ENCODE measurements around the gene GRK5. TPM values are rescaled to one million over a fixed set of nuclear protein-coding genes. Genes with fewer than 3 reads are reported as not detected.

Gene GRK5
- total RNA-seq, 2 donors from 2014 or later = 85.3 to 90.2 TPM

- Histone ChIP-seq H3K4me1 (ENCODE audit: control insufficient read depth in 1 of 2, low read depth in 2 of 2) (peaks cover 11 to 41% of the 10 kb centered on the region in 2 donors), H3K36me3 (no peaks in the 10 kb centered on the region), H3K9me3 (no peaks in the 10 kb centered on the region), H3K4me3 (no peak overlapping the region), H3K27me3 (replicated peaks; ENCODE audit: insufficient read depth) (no peaks in the 10 kb centered on the region), H3K27ac (no peak overlapping the region)
- ATAC-seq (ENCODE audit: insufficient number of reproducible peaks, low FRiP score, low read depth) (no peak), DNase-seq (ENCODE audit: low spot score) (no peak)
- TF ChIP-seq CTCF (IDR thresholded peaks at IDR 0.05) = no peak
Measured at GRCh38 chr10:119357412-119358151, 150.2 kb downstream of the GRK5 start.

GRCh38 chr10:119358152-119358512 lies 150.8 kb downstream of the GRK5 start:
- Histone ChIP-seq H3K36me3 (no peaks in the 10 kb centered on the region), H3K27me3 (replicated peaks; ENCODE audit: insufficient read depth) (no peaks in the 10 kb centered on the region), H3K4me3 (no peak overlapping the region), H3K9me3 (no peaks in the 10 kb centered on the region), H3K4me1 (ENCODE audit: control insufficient read depth in 1 of 2, low read depth in 2 of 2) (peaks cover 7 to 36% of the 10 kb centered on the region in 2 donors), H3K27ac (no peak overlapping the region)
- DNase-seq (ENCODE audit: low spot score) = no peak
- ATAC-seq (ENCODE audit: insufficient number of reproducible peaks, low FRiP score, low read depth) = no peak
- no peak for TF ChIP-seq CTCF (IDR thresholded peaks at IDR 0.05)

GRCh38 chr10:119358567-119358966 lies 151.2 kb downstream of the GRK5 start:
- H3K36me3 ChIP-seq = no peaks in the 10 kb centered on the region
- no peak overlapping the region for H3K4me3 ChIP-seq
- H3K4me1 ChIP-seq (ENCODE audit: control insufficient read depth in 1 of 2, low read depth in 2 of 2) = peaks cover 7 to 32% of the 10 kb centered on the region in 2 donors
- TF ChIP-seq CTCF (IDR thresholded peaks at IDR 0.05) = no peak
- no peaks in the 10 kb centered on the region for H3K27me3 ChIP-seq (replicated peaks; ENCODE audit: insufficient read depth)
- H3K9me3 ChIP-seq = no peaks in the 10 kb centered on the region
- ATAC-seq (ENCODE audit: insufficient number of reproducible peaks, low FRiP score, low read depth) (no peak), DNase-seq (ENCODE audit: low spot score) (no peak)
- no peak overlapping the region for H3K27ac ChIP-seq

GRCh38 chr10:119359025-119359424 lies 151.7 kb downstream of the GRK5 start:
- Histone ChIP-seq H3K27me3 (replicated peaks; ENCODE audit: insufficient read depth) (no peaks in the 10 kb centered on the region), H3K27ac (no peak overlapping the region), H3K4me1 (ENCODE audit: control insufficient read depth in 1 of 2, low read depth in 2 of 2) (peaks cover 7 to 29% of the 10 kb centered on the region in 2 donors), H3K9me3 (no peaks in the 10 kb centered on the region), H3K36me3 (no peaks in the 10 kb centered on the region), H3K4me3 (no peak overlapping the region)
- no peak for ATAC-seq (ENCODE audit: insufficient number of reproducible peaks, low FRiP score, low read depth)
- TF ChIP-seq CTCF (IDR thresholded peaks at IDR 0.05) = no peak
- DNase-seq (ENCODE audit: low spot score) = no peak

- DNase-seq (ENCODE audit: low spot score) (no peak), ATAC-seq (ENCODE audit: insufficient number of reproducible peaks, low FRiP score, low read depth) (no peak)
- no peak overlapping the region for H3K4me3 ChIP-seq
- no peaks in the 10 kb centered on the region for H3K9me3 ChIP-seq
- H3K36me3 ChIP-seq = no peaks in the 10 kb centered on the region
- TF ChIP-seq CTCF (IDR thresholded peaks at IDR 0.05) = no peak
- H3K4me1 ChIP-seq (ENCODE audit: control insufficient read depth in 1 of 2, low read depth in 2 of 2) = peaks cover 15 to 42% of the 10 kb centered on the region in 2 donors
- H3K27me3 ChIP-seq (replicated peaks; ENCODE audit: insufficient read depth) = no peaks in the 10 kb centered on the region
- H3K27ac ChIP-seq = no peak overlapping the region
Measured at GRCh38 chr10:119360181-119360921, 153.0 kb downstream of the GRK5 start.
